Measurements from ENCODE around the gene PRICKLE3.

PRICKLE3 gene

DNA sequence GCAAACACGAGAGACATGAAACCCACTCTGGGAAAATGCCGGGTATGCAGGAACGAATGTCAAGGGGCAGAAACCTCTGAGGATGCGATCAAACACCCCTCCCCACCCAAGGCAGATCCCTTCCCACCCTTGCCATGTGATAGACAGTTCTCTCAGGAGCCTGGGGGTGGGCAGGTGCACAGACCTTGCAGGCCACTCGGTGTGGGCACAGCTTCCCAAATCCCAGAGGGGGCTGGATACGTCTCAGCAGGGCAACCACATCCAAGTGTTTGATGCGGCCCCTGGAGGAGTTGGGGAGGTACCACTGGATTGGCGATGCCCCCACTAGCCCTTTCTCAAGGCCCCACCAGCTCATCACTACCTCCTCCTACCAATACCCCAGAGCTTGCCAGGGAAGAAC, 24.2 kb upstream of the PRICKLE3 start:
- TF ChIP-seq, protein P1, sequence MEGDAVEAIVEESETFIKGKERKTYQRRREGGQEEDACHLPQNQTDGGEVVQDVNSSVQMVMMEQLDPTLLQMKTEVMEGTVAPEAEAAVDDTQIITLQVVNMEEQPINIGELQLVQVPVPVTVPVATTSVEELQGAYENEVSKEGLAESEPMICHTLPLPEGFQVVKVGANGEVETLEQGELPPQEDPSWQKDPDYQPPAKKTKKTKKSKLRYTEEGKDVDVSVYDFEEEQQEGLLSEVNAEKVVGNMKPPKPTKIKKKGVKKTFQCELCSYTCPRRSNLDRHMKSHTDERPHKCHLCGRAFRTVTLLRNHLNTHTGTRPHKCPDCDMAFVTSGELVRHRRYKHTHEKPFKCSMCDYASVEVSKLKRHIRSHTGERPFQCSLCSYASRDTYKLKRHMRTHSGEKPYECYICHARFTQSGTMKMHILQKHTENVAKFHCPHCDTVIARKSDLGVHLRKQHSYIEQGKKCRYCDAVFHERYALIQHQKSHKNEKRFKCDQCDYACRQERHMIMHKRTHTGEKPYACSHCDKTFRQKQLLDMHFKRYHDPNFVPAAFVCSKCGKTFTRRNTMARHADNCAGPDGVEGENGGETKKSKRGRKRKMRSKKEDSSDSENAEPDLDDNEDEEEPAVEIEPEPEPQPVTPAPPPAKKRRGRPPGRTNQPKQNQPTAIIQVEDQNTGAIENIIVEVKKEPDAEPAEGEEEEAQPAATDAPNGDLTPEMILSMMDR (IDR thresholded peaks at IDR 0.05; ENCODE audit: low read depth, low read length, missing control alignments) = no peak
- H3K27ac ChIP-seq = no peak overlapping the region
- H3K36me3 ChIP-seq (replicated peaks) = no peaks in the 10 kb centered on the region
- in situ Hi-C loops (cut with HindIII; ENCODE audit: low pct_ligation_motif_present, low sequenced_read_pairs) = no loop called here
- H3K27me3 ChIP-seq (replicated peaks) = no peaks in the 10 kb centered on the region
- DNase-seq = no peak
- H3K4me3 ChIP-seq (ENCODE audit: low read depth, low read length) = no peak overlapping the region

DNA sequence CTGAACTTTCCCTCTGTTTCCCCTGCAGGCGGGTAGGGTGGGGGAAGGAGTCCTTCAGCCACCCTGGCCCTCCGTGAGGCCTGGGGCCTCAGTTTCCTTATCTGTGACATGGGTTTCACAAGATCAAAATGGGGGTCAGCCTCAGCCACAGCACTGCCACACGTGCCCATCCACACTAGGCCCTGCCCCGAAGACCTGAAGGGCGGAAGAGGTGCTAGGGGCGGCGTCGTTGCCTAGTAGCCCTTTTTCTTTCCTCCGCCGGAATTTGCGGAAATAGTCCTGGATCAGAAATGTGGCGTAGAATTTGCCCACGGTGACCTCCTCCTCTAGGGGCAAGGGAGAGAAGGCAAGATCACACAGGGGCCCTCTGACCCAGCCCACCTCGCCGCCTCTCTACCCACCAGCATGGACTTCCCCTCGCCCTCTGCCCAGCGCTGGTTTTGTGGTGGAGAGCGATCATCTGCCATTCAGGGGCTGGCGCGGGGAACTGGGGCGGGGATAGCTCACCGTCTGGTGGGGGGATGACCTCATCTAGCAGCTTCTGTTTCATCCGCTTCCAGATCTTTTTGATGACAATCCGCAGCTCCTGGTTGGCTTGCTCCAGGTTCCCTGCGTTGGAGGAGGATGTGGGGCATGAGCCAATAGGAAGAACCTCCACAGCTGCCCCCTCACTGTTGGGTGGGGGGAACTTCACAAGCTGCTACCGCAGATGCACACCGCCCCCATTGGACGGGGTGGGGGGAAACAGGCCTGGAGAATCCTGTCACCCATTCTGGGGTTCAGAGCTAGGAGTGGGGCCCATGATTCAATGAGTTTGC, 23.5 kb upstream of the PRICKLE3 start:
- in situ Hi-C loops (cut with HindIII; ENCODE audit: low pct_ligation_motif_present, low sequenced_read_pairs) = no loop called here
- H3K27ac ChIP-seq = no peak overlapping the region
- H3K27me3 ChIP-seq (replicated peaks) = no peaks in the 10 kb centered on the region
- no peak overlapping the region for H3K4me3 ChIP-seq (ENCODE audit: low read depth, low read length)
- no peaks in the 10 kb centered on the region for H3K36me3 ChIP-seq (replicated peaks)
- DNase-seq = no peak
- TF ChIP-seq, protein P1 (IDR thresholded peaks at IDR 0.05; ENCODE audit: low read depth, low read length, missing control alignments) = no peak

DNA sequence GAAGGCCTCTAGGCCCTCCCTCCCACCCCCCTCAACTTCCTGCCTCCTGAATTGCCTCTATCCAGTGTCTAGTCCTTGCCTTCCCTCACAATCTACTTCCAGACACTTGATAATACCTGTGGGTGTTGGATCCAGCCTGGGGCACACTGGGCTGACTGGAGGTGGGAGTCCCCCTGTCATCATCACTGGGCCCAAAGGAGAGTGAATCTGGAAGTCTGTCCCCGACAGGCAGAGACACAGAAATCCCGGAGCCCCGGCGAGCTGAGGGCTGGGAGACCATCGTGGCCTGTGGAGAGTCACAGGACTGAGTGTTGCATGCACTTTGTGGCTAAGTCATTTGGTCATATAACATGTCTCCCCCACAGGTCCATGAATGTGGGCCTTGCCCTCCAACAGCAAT, 22.2 kb upstream of the PRICKLE3 start:
- in situ Hi-C loops (cut with HindIII; ENCODE audit: low pct_ligation_motif_present, low sequenced_read_pairs) = no loop called here
- Histone ChIP-seq H3K27me3 (replicated peaks) (no peaks in the 10 kb centered on the region), H3K27ac (no peak overlapping the region), H3K4me3 (ENCODE audit: low read depth, low read length) (no peak overlapping the region), H3K36me3 (replicated peaks) (no peaks in the 10 kb centered on the region)
- no peak for DNase-seq
- TF ChIP-seq, protein P1 (IDR thresholded peaks at IDR 0.05; ENCODE audit: low read depth, low read length, missing control alignments) = no peak

DNA sequence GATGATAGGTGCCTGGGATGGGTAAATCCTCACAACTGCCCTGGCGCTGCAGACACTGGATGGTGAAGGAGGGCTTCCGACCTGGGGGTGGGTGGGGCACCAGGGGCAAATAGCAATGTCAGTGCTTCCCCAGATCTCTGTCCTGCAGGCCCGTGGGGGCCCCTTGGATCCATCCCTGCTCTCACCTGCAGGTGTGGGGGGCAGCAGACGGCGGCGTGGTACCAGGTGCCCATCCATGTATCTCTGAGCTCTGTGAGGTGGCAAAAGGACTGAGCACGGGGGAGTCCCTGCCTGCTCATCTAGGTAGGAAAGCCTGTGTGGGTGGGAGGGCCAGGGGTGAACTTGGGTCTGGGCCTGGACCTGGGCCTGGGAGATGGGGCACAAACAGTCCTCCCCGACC, 20.4 kb upstream of the PRICKLE3 start:
- H3K36me3 ChIP-seq (replicated peaks) = no peaks in the 10 kb centered on the region
- H3K27me3 ChIP-seq (replicated peaks) = no peaks in the 10 kb centered on the region
- H3K4me3 ChIP-seq (ENCODE audit: low read depth, low read length) = no peak overlapping the region
- no peak for DNase-seq
- in situ Hi-C loops (cut with HindIII; ENCODE audit: low pct_ligation_motif_present, low sequenced_read_pairs) = no loop called here
- TF ChIP-seq, protein P1 (IDR thresholded peaks at IDR 0.05; ENCODE audit: low read depth, low read length, missing control alignments) = no peak
- H3K27ac ChIP-seq = no peak overlapping the region

DNA sequence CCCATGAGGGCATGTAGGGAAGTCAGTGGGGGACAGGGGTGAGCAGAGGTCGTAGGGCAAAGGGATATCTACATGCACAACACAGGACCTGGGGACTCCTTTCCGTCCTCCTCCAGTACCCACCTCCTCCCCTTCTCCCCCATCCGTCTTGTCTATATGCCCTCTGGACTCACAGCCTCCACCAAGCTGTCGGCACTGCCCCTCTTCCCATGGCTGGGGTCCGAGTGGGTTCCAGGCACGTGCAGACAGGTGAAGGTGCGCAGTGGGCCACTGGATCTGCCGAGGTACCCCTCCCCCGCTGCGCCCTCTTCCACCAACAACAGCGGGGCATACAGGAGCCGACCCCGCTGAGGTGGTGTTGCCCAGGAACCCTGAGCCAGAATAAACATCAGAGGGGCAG, 19.3 kb upstream of the PRICKLE3 start:
- no peak overlapping the region for H3K4me3 ChIP-seq (ENCODE audit: low read depth, low read length)
- no peaks in the 10 kb centered on the region for H3K27me3 ChIP-seq (replicated peaks)
- H3K27ac ChIP-seq = no peak overlapping the region
- DNase-seq = no peak
- no peaks in the 10 kb centered on the region for H3K36me3 ChIP-seq (replicated peaks)
- in situ Hi-C loops (cut with HindIII; ENCODE audit: low pct_ligation_motif_present, low sequenced_read_pairs) = no loop called here
- TF ChIP-seq, protein P1 (IDR thresholded peaks at IDR 0.05; ENCODE audit: low read depth, low read length, missing control alignments) = no peak

DNA sequence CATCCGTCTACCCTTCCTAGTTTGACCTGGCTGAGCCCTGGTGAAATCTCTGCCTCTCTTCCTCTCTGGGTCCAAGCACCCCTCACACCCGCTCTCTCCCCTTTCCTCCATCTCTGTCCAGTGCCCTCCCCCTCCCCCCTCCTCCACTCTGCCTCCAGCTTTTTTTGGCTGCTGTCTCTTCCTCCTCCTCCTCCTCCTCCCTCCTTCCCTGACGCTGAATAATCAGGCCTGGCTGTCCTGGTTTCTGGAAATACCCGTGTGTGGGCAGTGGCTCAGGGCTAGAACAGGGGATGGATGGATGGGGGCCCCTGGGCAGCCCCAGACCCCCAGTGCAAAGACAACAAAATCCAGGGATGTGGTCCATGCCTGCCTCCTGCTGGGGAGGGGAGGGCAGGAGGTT, 18.5 kb upstream of the PRICKLE3 start:
- no peak overlapping the region for H3K4me3 ChIP-seq (ENCODE audit: low read depth, low read length)
- no peaks in the 10 kb centered on the region for H3K27me3 ChIP-seq (replicated peaks)
- TF ChIP-seq, protein P1 (IDR thresholded peaks at IDR 0.05; ENCODE audit: low read depth, low read length, missing control alignments) = no peak
- in situ Hi-C loops (cut with HindIII; ENCODE audit: low pct_ligation_motif_present, low sequenced_read_pairs) = no loop called here
- H3K27ac ChIP-seq = no peak overlapping the region
- no peaks in the 10 kb centered on the region for H3K36me3 ChIP-seq (replicated peaks)
- no peak for DNase-seq

All from brain microvascular endothelial cell (primary cell).